Mesenchymal stem cell (in vitro differentiated cells and primary cell): Measurements from ENCODE around the gene TM4SF20.
"Not testable (repeated sequence)": the region's sequence is repeated elsewhere in the genome, so short reads cannot be mapped to it uniquely, and the experiment has no call there.

Source experiments
- DNase-seq: peaks from one replicate; pipeline ENCODE4 v3.0.0-alpha.2; 2013
- H2AFZ ChIP-seq: one replicate; pipeline ENCODE4 v1.6.1; 2013; ENCODE audit warnings: low read depth, mild to moderate bottlenecking, control low read depth, inconsistent platforms, low read length, moderate library complexity
- H2AK5ac ChIP-seq: 2 replicates; pipeline ENCODE4 v1.6.1; 2013; ENCODE audit warnings: low read length, moderate library complexity, mild to moderate bottlenecking, inconsistent platforms; ENCODE audit not compliant: severe bottlenecking
- H2BK120ac ChIP-seq: one replicate; pipeline ENCODE4 v1.6.1; 2013; ENCODE audit warnings: low read depth, mild to moderate bottlenecking, inconsistent platforms, low read length, moderate library complexity
- H2BK12ac ChIP-seq, 2 experiments: one replicate each; pipeline ENCODE4 v1.6.1; 2013; ENCODE audit warnings: inconsistent platforms in 2 of 2, low read length in 2 of 2, mild to moderate bottlenecking in 2 of 2, moderate library complexity in 2 of 2, control low read depth in 1 of 2
- H2BK15ac ChIP-seq: one replicate; pipeline ENCODE4 v1.6.1; 2013; ENCODE audit warnings: mild to moderate bottlenecking, low read depth, inconsistent platforms; ENCODE audit not compliant: poor library complexity, severe bottlenecking
- H2BK5ac ChIP-seq: 2 replicates; pipeline ENCODE4 v1.6.1; 2013; ENCODE audit warnings: low read depth, mild to moderate bottlenecking, low read length, control low read depth, inconsistent platforms; ENCODE audit not compliant: poor library complexity, severe bottlenecking
- H3K14ac ChIP-seq, 2 experiments: one replicate each; pipeline ENCODE4 v1.6.1; 2013; ENCODE audit warnings: inconsistent platforms in 2 of 2, low read length in 2 of 2, control low read depth in 1 of 2, mild to moderate bottlenecking in 1 of 2, moderate library complexity in 1 of 2
- H3K18ac ChIP-seq, 2 experiments: one replicate each; pipeline ENCODE4 v1.6.1; 2013; ENCODE audit warnings: inconsistent platforms in 2 of 2, low read length in 2 of 2, control low read depth in 1 of 2, low read depth in 1 of 2, mild to moderate bottlenecking in 1 of 2
- H3K23ac ChIP-seq, 2 experiments: one replicate each; pipeline ENCODE4 v1.6.1; 2013; ENCODE audit warnings: inconsistent platforms in 2 of 2, low read length in 2 of 2, mild to moderate bottlenecking in 2 of 2, moderate library complexity in 2 of 2, control low read depth in 1 of 2
- H3K27ac ChIP-seq: 2 replicates; pipeline ENCODE4 v1.5.1; 2013; ENCODE audit warnings: mild to moderate bottlenecking, moderate library complexity, low read length, control low read depth, inconsistent platforms; ENCODE audit not compliant: poor library complexity, severe bottlenecking
- H3K27me3 ChIP-seq, 2 experiments: 2 replicates each; pipeline versions ENCODE4 v1.6.1 to v1.7.0; 2013; ENCODE audit warnings: low read length in 2 of 2, mild to moderate bottlenecking in 2 of 2, moderate library complexity in 2 of 2, control low read depth in 1 of 2, inconsistent platforms in 1 of 2; ENCODE audit not compliant: control insufficient read depth in 1 of 2, insufficient read depth in 1 of 2
- H3K36me3 ChIP-seq, 2 experiments: 2 replicates each; pipeline versions ENCODE4 v1.6.1 to v1.7.0; 2013; ENCODE audit warnings: low read length in 2 of 2, control low read depth in 1 of 2, inconsistent platforms in 1 of 2, low read depth in 1 of 2, mild to moderate bottlenecking in 1 of 2; ENCODE audit not compliant: insufficient read depth in 2 of 2, control insufficient read depth in 1 of 2
- H3K4ac ChIP-seq, 2 experiments: one replicate each; pipeline ENCODE4 v1.6.1; 2013; ENCODE audit warnings: inconsistent platforms in 2 of 2, low read length in 2 of 2, mild to moderate bottlenecking in 2 of 2, moderate library complexity in 2 of 2, control low read depth in 1 of 2, low read depth in 1 of 2
- H3K4me1 ChIP-seq: 2 replicates; pipeline ENCODE4 v1.6.1; 2013; ENCODE audit warnings: low read depth, low read length, control low read depth; ENCODE audit not compliant: control insufficient read depth, insufficient read depth
- H3K4me2 ChIP-seq: 2 replicates; pipeline ENCODE4 v1.6.1; 2013; ENCODE audit warnings: low read length, mild to moderate bottlenecking, inconsistent platforms; ENCODE audit not compliant: poor library complexity, severe bottlenecking
- H3K4me3 ChIP-seq, 2 experiments: 2 replicates each; pipeline versions ENCODE4 v1.5.1 to v1.7.0; 2013; ENCODE audit warnings: low read length in 2 of 2, mild to moderate bottlenecking in 2 of 2, control low read depth in 1 of 2, low read depth in 1 of 2; ENCODE audit not compliant: insufficient read depth in 1 of 2
- H3K79me1 ChIP-seq: replicated peaks from 2 replicates; pipeline ENCODE4 v1.6.1; 2013; ENCODE audit warnings: mild to moderate bottlenecking, control low read depth, low read length, inconsistent platforms; ENCODE audit not compliant: poor library complexity, severe bottlenecking
- H3K9ac ChIP-seq: 2 replicates; pipeline ENCODE4 v1.7.0; 2013; ENCODE audit warnings: mild to moderate bottlenecking, low read length, moderate library complexity
- H3K9me3 ChIP-seq: 2 replicates; pipeline ENCODE4 v1.7.0; 2013; ENCODE audit warnings: mild to moderate bottlenecking, low read length; ENCODE audit not compliant: control insufficient read depth
- H4K8ac ChIP-seq: one replicate; pipeline ENCODE4 v1.6.1; 2013; ENCODE audit warnings: inconsistent platforms, mild to moderate bottlenecking, low read length, moderate library complexity
- H4K91ac ChIP-seq: one replicate; pipeline ENCODE4 v1.6.1; 2013; ENCODE audit warnings: mild to moderate bottlenecking, low read length, inconsistent platforms
- WGBS: methylation state at CpG from one replicate; pipeline ENCODE4 v1.1.7; 2013; ENCODE audit warnings: mixed read lengths; 5-methylcytosine and 5-hydroxymethylcytosine counted together

Gene TM4SF20

DNA sequence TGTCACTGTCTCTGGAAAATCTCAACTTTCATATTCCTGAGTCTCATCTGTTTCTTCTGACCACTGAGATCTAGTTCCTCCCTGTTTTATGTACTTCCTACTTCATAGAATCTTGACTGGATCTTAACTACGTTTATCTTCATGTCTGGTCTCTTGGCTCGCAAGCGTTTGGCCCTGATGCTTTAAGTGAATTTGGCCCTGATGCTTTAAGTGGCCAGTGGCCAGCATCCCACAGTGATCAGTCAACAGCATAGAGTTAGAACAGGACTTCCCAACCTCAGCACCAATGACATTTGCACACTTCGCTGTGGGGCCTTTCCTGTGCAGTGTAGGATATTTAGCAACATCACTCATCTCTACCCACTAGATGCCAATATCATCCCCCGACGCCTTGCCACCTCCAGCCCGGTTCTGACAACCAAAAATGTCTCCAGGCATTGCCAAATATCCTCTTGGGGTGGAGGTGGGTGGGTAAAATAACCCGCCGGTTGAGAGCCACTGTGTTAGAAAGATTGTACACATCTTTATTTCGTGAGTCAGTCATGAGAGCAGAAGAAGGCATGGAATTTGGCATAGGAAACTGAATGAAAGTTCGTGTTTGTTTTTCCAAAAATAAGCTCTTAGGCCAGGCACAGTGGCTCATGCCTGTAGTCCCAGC is 12.2 kb downstream of the TM4SF20 start:
- no peaks in the 10 kb centered on the region for H3K36me3 ChIP-seq
- H3K27ac ChIP-seq: no peak overlapping the region
- H2BK5ac ChIP-seq: no peak overlapping the region
- H2BK120ac ChIP-seq: no peak overlapping the region
- H4K8ac ChIP-seq: no peak overlapping the region
- H3K4me3 ChIP-seq: peak overlapping the region in 1 of 2 experiments; percentile 35
- DNase-seq: no peak
- H2AFZ ChIP-seq: no peak overlapping the region
- no peak overlapping the region for H3K18ac ChIP-seq
- no peak overlapping the region for H3K23ac ChIP-seq
- no peak overlapping the region for H3K4me2 ChIP-seq
- H3K14ac ChIP-seq: no peak overlapping the region
- no peak overlapping the region for H4K91ac ChIP-seq
- H3K9me3 ChIP-seq: no peaks in the 10 kb centered on the region
- H3K79me1 ChIP-seq: no peaks in the 10 kb centered on the region
- no peak overlapping the region for H2BK12ac ChIP-seq
- no peak overlapping the region for H2AK5ac ChIP-seq
- 91% methylated on average over 10 of the region's 11 CpGs for WGBS
- H3K4me1 ChIP-seq: peaks cover 2% of the 10 kb centered on the region
- peak overlapping the region; percentile 76 for H3K9ac ChIP-seq
- no peaks in the 10 kb centered on the region for H3K27me3 ChIP-seq
- no peak overlapping the region for H3K4ac ChIP-seq
- H2BK15ac ChIP-seq: no peak overlapping the region

- peaks cover 0 to 9% of the 10 kb centered on the region in 2 experiments for H3K36me3 ChIP-seq
- no peak overlapping the region for H3K23ac ChIP-seq
- no peak overlapping the region for H2AFZ ChIP-seq
- H3K18ac ChIP-seq: no peak overlapping the region
- H3K4me3 ChIP-seq: no peak overlapping the region
- no peak overlapping the region for H2BK5ac ChIP-seq
- no peaks in the 10 kb centered on the region for H3K27me3 ChIP-seq
- H3K79me1 ChIP-seq: no peaks in the 10 kb centered on the region
- H3K14ac ChIP-seq: no peak overlapping the region
- H4K91ac ChIP-seq: no peak overlapping the region
- H3K9ac ChIP-seq: peak overlapping the region; percentile 76
- no peak overlapping the region for H3K4ac ChIP-seq
- WGBS: 100% methylated on average over 3 of the region's 3 CpGs
- no peak overlapping the region for H2BK15ac ChIP-seq
- H3K4me2 ChIP-seq: no peak overlapping the region
- no peaks in the 10 kb centered on the region for H3K9me3 ChIP-seq
- no peak overlapping the region for H2BK120ac ChIP-seq
- H4K8ac ChIP-seq: no peak overlapping the region
- DNase-seq: no peak
- H3K27ac ChIP-seq: no peak overlapping the region
- peaks cover 2% of the 10 kb centered on the region for H3K4me1 ChIP-seq
- no peak overlapping the region for H2AK5ac ChIP-seq
- no peak overlapping the region for H2BK12ac ChIP-seq
Observed at GRCh38 chr2:227365833-227366232, 13.3 kb downstream of the TM4SF20 start.

- H3K4me2 ChIP-seq, H2BK15ac ChIP-seq, H2AFZ ChIP-seq, H3K4me1 ChIP-seq, H2AK5ac ChIP-seq, H3K23ac ChIP-seq, H2BK12ac ChIP-seq, H3K14ac ChIP-seq, H3K27me3 ChIP-seq, H3K27ac ChIP-seq, H4K91ac ChIP-seq, H2BK5ac ChIP-seq, H3K18ac ChIP-seq, H2BK120ac ChIP-seq, H3K79me1 ChIP-seq, H4K8ac ChIP-seq, H3K4ac ChIP-seq, H3K4me3 ChIP-seq, DNase-seq, H3K9ac ChIP-seq, H3K9me3 ChIP-seq: not testable (repeated sequence)
- H3K36me3 ChIP-seq: peaks cover 0 to 20% of the 10 kb centered on the region in 2 experiments
- 85% methylated on average over 11 of the region's 11 CpGs for WGBS
Observed at GRCh38 chr2:227364585-227365263, 14.4 kb downstream of the TM4SF20 start.

GRCh38 chr2:227363756-227364155 is 15.3 kb downstream of the TM4SF20 start:
- no peaks in the 10 kb centered on the region for H3K27me3 ChIP-seq
- WGBS: 100% methylated on average over 6 of the region's 6 CpGs
- no peak overlapping the region for H3K9ac ChIP-seq
- no peaks in the 10 kb centered on the region for H3K79me1 ChIP-seq
- no peak overlapping the region for H2BK120ac ChIP-seq
- H4K91ac ChIP-seq: no peak overlapping the region
- no peak overlapping the region for H2BK12ac ChIP-seq
- H4K8ac ChIP-seq: no peak overlapping the region
- H3K4me2 ChIP-seq: no peak overlapping the region
- H3K4me3 ChIP-seq: no peak overlapping the region
- no peak overlapping the region for H3K23ac ChIP-seq
- no peak overlapping the region for H3K14ac ChIP-seq
- no peaks in the 10 kb centered on the region for H3K4me1 ChIP-seq
- H3K9me3 ChIP-seq: no peaks in the 10 kb centered on the region
- H2AK5ac ChIP-seq: no peak overlapping the region
- H3K27ac ChIP-seq: no peak overlapping the region
- no peak overlapping the region for H2BK5ac ChIP-seq
- H3K4ac ChIP-seq: no peak overlapping the region
- peaks cover 2 to 30% of the 10 kb centered on the region in 2 experiments for H3K36me3 ChIP-seq
- no peak overlapping the region for H3K18ac ChIP-seq
- no peak overlapping the region for H2AFZ ChIP-seq
- DNase-seq: no peak
- H2BK15ac ChIP-seq: no peak overlapping the region
